Measurements from ENCODE around the gene KCNQ5. TPM values are rescaled to one million over a fixed set of nuclear protein-coding genes. Genes with fewer than 3 reads are reported as not detected.

KCNQ5 gene
- total and polyA plus RNA-seq, 10 of the 15 experiments (the other 5 are each of a cell fraction or from before 2014, with no cell fraction given) = 0.60 to 16.2 (median 3.2) TPM

DNA sequence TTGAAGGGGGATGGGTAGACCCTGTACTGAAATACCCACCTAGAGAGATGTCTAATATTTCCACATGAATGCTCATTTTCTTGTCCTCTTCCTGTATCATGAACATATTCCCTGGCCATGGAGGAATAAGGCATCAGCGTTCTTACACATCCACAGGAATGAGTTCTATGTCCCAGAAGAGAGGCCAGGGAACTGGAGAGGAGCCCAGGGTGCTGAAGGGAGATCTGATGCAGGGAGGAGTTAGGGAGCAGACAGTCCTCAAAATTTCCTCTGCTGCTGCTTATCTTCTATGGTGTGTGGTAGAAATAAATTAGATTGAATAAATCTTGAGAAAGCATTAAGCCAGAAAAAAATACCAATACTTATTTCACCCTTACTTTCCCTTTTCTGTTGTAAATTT, 295.0 kb downstream of the KCNQ5 start:
- WGBS (ENCODE audit: insufficient coverage, insufficient replicate concordance, low lambda C conversion rate, missing lambda C conversion rate) = 92% methylated on average over 1 of the region's 1 CpG
- intact Hi-C loops (cut with micrococcal nuclease; ENCODE audit: unreplicated experiment) = no loop called here
- CTCF ChIA-PET = no interaction called here

DNA sequence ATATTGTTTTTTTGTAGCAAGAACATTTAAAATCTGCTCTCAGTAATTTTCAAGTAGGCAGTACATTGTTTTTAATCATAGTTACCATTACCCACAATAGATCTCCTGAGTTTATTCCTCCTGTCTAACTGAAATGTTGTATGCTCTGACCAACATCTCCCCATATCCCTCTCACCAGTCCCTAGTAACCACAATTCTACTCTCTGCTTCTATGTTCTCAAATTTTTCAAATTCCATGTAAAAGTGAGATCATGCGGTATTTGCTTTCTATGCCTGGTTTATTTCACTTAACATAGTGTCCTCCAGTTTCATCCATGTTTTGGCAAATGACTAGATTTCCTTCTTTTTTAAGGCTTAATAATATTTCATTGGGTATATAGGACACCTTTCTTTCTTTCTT, 300.5 kb downstream of the KCNQ5 start:
- no peak for FAIRE-seq

More for the DNA sequence above, 295.0 kb downstream of the KCNQ5 start:
- no peak for TF ChIP-seq CHD1 (IDR thresholded peaks at IDR 0.05; ENCODE audit: low read depth, low read length)
- no peak for TF ChIP-seq MEF2A (IDR thresholded peaks at IDR 0.05; ENCODE audit: insufficient read depth, low read depth, low read length)
- no peak for TF ChIP-seq STAT1 (conservative IDR thresholded peaks at IDR 0.05)
- no peak for TF ChIP-seq ZNF384 (IDR thresholded peaks at IDR 0.05; ENCODE audit: borderline replicate concordance, low read depth, low read length)
- no peak for TF ChIP-seq HDAC6 (IDR thresholded peaks at IDR 0.05; ENCODE audit: unreplicated experiment)
- TF ChIP-seq ETV6 (conservative IDR thresholded peaks at IDR 0.05 in 1 of 2, IDR thresholded peaks at IDR 0.05 in 1 of 2; ENCODE audit: borderline replicate concordance in 1 of 2, low read depth in 1 of 2) = no peak
- ChIA-PET POLR2A (no interaction called here), SMC1A (ENCODE audit: uncharacterized antibody, unreplicated experiment) (no interaction called here), RAD21 (ENCODE audit: unreplicated experiment) (no interaction called here)
- BruUV-seq (replicated peaks) = no TSS peak
- no peaks in the 10 kb centered on the region for H3K9me3 ChIP-seq (replicated peaks; ENCODE audit: control insufficient read depth, insufficient read depth, low read length)
- H3K36me3 ChIP-seq (ENCODE audit: control insufficient read depth in 2 of 2, insufficient read depth in 2 of 2, low read length in 1 of 2) = no peaks in the 10 kb centered on the region
- H3K9ac ChIP-seq (ENCODE audit: control insufficient read depth, insufficient read depth, low read length) = no peak overlapping the region
- no peak overlapping the region for H2AFZ ChIP-seq (ENCODE audit: control insufficient read depth, low read depth, low read length)
- FAIRE-seq = no peak
- H3K79me2 ChIP-seq (ENCODE audit: control insufficient read depth, insufficient read depth, low read length) = no peaks in the 10 kb centered on the region
- H3K4me1 ChIP-seq (ENCODE audit: control insufficient read depth, insufficient read depth, low read length) = no peaks in the 10 kb centered on the region
- no peaks in the 10 kb centered on the region for H4K20me1 ChIP-seq (ENCODE audit: control insufficient read depth, insufficient read depth)
- H3K4me3 ChIP-seq = no peak overlapping the region
- no peaks in the 10 kb centered on the region for H3K27me3 ChIP-seq (replicated peaks in 1 of 2; ENCODE audit: control insufficient read depth in 2 of 2, insufficient read depth in 2 of 2, low read length in 1 of 2)
- in situ Hi-C loops (cut with MboI) = no loop called here
- no peak for ATAC-seq
- H3K4me2 ChIP-seq (ENCODE audit: control insufficient read depth, insufficient read depth) = no peak overlapping the region
- no peak overlapping the region for H3K27ac ChIP-seq (ENCODE audit: control insufficient read depth, insufficient read depth)
- no peak for DNase-seq (ENCODE audit: low read depth, low spot score)

More for the DNA sequence above, 300.5 kb downstream of the KCNQ5 start:
- H3K4me2 ChIP-seq (ENCODE audit: control insufficient read depth, insufficient read depth) = no peak overlapping the region
- no peak overlapping the region for H3K4me3 ChIP-seq
- no peak overlapping the region for H3K9ac ChIP-seq (ENCODE audit: control insufficient read depth, insufficient read depth, low read length)
- TF ChIP-seq, protein P1, sequence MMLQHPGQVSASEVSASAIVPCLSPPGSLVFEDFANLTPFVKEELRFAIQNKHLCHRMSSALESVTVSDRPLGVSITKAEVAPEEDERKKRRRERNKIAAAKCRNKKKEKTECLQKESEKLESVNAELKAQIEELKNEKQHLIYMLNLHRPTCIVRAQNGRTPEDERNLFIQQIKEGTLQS (IDR thresholded peaks at IDR 0.05; ENCODE audit: borderline replicate concordance, extremely low read depth, low read depth, low read length) = no peak
- TF ChIP-seq FOXK2 (IDR thresholded peaks at IDR 0.05) = no peak
- in situ Hi-C loops (cut with MboI) (no loop called here), intact Hi-C loops (cut with micrococcal nuclease; ENCODE audit: unreplicated experiment) (no loop called here)
- no peaks in the 10 kb centered on the region for H3K9me3 ChIP-seq (replicated peaks; ENCODE audit: control insufficient read depth, insufficient read depth, low read length)
- POLR2A ChIA-PET = no interaction called here
- 100% methylated on average over 1 of the region's 1 CpG for WGBS (ENCODE audit: insufficient coverage, insufficient replicate concordance, low lambda C conversion rate, missing lambda C conversion rate)
- no peak overlapping the region for H2AFZ ChIP-seq (ENCODE audit: control insufficient read depth, low read depth, low read length)
- H3K27me3 ChIP-seq (replicated peaks in 1 of 2; ENCODE audit: control insufficient read depth in 2 of 2, insufficient read depth in 2 of 2, low read length in 1 of 2) = no peaks in the 10 kb centered on the region
- CTCF ChIA-PET = interaction anchor here (0.5 kb wide), 1 partner anchor 8 kb away, joined by 3 read pairs; no protein-coding TSS in a partner anchor
- DNase-seq (ENCODE audit: low read depth, low spot score) = no peak
- H3K36me3 ChIP-seq (ENCODE audit: control insufficient read depth in 2 of 2, insufficient read depth in 2 of 2, low read length in 1 of 2) = no peaks in the 10 kb centered on the region
- RAD21 ChIA-PET (ENCODE audit: unreplicated experiment) = no interaction called here
- no peaks in the 10 kb centered on the region for H4K20me1 ChIP-seq (ENCODE audit: control insufficient read depth, insufficient read depth)
- no peaks in the 10 kb centered on the region for H3K4me1 ChIP-seq (ENCODE audit: control insufficient read depth, insufficient read depth, low read length)
- no TSS peak for BruUV-seq (replicated peaks)
- SMC1A ChIA-PET (ENCODE audit: uncharacterized antibody, unreplicated experiment) = no interaction called here
- no peaks in the 10 kb centered on the region for H3K79me2 ChIP-seq (ENCODE audit: control insufficient read depth, insufficient read depth, low read length)
- H3K27ac ChIP-seq (ENCODE audit: control insufficient read depth, insufficient read depth) = no peak overlapping the region
- no peak for ATAC-seq

Measured in GM12878 (cell line).